GM12865 (cell line): Measurements from ENCODE around the gene KRT6A.

Experiments
- DNase-seq: peaks from one replicate; pipeline ENCODE4 v3.0.0; 2010; ENCODE audit warnings: low read depth
- H3K4me3 ChIP-seq: 2 replicates; pipeline ENCODE4 v1.5.1; 2011; ENCODE audit warnings: mild to moderate bottlenecking, low read depth, low read length, control low read depth
- TF ChIP-seq, protein P1 (sequence below): IDR thresholded peaks from 2 replicates; pipeline ENCODE4 v1.5.1; 2011; ENCODE audit warnings: low read length, control low read depth, low read depth, inconsistent platforms; ENCODE audit not compliant: insufficient read depth; ENCODE audit errors: missing control alignments

Gene KRT6A

DNA sequence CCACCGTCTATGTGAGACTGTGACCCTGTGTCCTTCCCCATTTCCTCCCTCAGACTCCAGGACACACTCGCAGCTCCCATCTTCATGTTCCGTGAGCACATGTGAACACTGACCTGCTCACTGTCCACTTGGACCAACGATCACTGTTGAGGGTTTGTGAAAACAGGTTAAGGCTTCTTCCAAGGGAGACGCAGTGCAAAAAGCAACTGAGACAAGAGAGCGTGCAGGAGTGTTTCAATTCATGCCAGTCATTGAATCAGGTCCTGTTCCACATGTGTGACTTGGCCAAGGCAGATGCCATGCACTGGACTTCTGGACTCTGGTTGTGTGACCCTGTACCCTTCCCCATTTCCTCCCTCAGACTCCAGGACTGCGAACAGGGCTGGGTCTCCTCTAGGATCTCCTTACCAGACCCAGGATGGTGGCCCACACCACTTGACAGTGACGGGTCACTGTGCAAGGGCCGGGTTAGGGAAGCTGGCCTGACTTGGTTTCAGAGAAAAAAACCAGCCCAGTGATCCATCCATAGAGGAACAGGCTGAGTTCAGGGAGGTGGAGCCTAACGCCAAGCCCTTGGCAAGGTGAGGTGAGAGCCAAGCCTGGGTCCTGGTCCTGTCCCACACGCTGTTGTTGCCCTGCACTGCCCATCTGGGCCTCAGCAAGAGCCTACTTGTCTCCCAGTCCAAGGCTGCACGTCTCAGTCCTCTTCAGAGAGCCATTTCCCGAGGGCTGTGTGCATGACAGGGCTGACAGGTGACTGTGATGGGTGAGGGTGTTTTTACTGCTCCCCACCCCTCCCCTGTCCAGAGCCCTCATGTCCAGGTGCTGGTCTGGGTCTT, 32.8 kb upstream of the KRT6A start:
- TF ChIP-seq, protein P1, sequence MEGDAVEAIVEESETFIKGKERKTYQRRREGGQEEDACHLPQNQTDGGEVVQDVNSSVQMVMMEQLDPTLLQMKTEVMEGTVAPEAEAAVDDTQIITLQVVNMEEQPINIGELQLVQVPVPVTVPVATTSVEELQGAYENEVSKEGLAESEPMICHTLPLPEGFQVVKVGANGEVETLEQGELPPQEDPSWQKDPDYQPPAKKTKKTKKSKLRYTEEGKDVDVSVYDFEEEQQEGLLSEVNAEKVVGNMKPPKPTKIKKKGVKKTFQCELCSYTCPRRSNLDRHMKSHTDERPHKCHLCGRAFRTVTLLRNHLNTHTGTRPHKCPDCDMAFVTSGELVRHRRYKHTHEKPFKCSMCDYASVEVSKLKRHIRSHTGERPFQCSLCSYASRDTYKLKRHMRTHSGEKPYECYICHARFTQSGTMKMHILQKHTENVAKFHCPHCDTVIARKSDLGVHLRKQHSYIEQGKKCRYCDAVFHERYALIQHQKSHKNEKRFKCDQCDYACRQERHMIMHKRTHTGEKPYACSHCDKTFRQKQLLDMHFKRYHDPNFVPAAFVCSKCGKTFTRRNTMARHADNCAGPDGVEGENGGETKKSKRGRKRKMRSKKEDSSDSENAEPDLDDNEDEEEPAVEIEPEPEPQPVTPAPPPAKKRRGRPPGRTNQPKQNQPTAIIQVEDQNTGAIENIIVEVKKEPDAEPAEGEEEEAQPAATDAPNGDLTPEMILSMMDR, result no peak
- no peak overlapping the region for H3K4me3 ChIP-seq
- DNase-seq, result no peak

GRCh38 chr12:52524898-52525591, 32.0 kb upstream of the KRT6A start:
- DNase-seq, result peak; percentile 59
- TF ChIP-seq, protein P1, result no peak
- H3K4me3 ChIP-seq, result no peak overlapping the region

GRCh38 chr12:52524241-52524897, 31.3 kb upstream of the KRT6A start:
- DNase-seq, result no peak
- TF ChIP-seq, protein P1, result no peak
- no peak overlapping the region for H3K4me3 ChIP-seq

DNA sequence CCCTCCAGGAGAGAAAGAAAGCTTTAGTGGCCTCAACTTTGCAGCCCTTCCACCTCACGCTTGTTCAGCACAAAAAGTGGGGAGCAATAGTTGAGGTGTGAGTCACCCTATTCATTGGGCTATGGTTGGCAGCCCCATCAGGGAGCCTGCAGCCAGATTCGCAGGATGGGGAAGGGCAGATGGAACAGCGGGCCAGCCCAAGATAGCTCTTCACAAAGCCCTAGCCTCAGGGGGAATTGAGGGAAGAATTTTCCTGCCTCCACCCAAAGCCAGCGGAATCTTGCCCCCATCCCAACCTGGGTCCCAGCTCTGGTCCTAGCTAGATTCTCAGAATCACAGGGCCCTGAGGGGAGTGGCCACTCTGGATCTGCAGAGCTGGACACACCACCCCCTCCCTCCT, 30.8 kb upstream of the KRT6A start:
- no peak for DNase-seq
- TF ChIP-seq, protein P1, result no peak
- H3K4me3 ChIP-seq, result no peak overlapping the region

GRCh38 chr12:52522346-52523011, 29.4 kb upstream of the KRT6A start:
- H3K4me3 ChIP-seq, result no peak overlapping the region
- TF ChIP-seq, protein P1, result no peak

DNA sequence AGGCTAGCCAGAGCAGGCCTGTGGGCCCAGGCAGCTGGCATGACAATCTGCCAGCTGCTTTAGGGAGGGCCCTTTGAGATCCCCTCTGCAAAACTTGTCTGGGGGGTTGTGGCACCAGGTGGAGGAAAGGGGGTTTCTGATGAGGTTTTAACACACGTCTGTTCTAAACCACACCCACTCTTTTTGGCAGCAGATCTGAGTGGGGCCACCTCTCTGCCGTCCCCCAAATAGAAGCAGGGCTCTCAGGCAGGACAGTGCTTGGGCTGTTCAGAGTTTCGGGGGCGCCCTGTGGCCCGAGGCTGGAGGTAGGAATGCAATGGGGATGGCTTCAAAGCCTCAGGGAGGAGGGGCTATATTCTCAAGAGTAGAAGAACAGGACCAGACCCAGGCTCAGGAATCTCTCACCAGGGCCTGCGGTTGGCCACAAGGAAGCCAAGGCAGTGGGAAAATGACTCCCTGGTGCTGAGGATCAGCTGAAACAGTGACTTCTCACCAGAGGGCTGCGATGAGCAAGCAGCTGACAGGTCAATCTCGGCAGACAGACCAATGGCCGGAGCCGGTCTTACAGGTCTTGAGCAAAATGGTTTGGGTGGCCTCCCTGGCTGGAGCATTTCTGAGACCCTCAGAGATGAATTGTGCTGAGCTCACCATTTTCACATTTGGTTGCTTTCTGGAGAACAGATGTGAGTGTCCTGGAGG, 28.7 kb upstream of the KRT6A start:
- TF ChIP-seq, protein P1, result no peak
- DNase-seq, result peak; percentile 47
- no peak overlapping the region for H3K4me3 ChIP-seq

More at GRCh38 chr12:52522346-52523011, 29.4 kb upstream of the KRT6A start:
- DNase-seq, result no peak
